HPDE6-E6E7 (cell line): ENCODE measurements around the gene CHST11.

Source experiments
- DNase-seq: peaks from one replicate; pipeline ENCODE4 v3.0.0; 2011; ENCODE audit warnings: missing footprints; ENCODE audit errors: extremely low spot score

The CHST11 gene

GRCh38 chr12:104582739-104583138 is 126.0 kb downstream of the CHST11 start:
- no peak for DNase-seq

DNA sequence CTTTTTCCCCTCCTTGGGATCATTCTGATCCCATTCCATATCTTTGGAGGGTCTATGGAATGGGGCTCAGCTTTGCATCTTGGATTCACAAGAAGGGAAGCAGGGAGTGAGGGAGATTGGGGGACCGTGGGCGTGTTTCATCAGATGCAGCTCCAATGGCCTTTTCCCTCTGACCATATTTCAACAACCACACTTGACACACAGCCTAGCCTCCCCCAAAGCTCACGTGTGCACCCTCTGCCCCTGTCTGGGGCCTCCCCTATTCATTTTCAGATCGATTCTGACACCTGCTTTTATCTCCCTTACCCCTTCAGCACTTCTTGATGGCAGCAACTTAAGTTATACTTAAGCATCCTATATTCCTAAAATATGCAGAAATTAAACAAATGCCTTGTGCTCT is 126.6 kb downstream of the CHST11 start:
- DNase-seq, result no peak

- DNase-seq, result no peak
These were observed 128.8 kb downstream of the CHST11 start for GRCh38 chr12:104585448-104586055.

DNA sequence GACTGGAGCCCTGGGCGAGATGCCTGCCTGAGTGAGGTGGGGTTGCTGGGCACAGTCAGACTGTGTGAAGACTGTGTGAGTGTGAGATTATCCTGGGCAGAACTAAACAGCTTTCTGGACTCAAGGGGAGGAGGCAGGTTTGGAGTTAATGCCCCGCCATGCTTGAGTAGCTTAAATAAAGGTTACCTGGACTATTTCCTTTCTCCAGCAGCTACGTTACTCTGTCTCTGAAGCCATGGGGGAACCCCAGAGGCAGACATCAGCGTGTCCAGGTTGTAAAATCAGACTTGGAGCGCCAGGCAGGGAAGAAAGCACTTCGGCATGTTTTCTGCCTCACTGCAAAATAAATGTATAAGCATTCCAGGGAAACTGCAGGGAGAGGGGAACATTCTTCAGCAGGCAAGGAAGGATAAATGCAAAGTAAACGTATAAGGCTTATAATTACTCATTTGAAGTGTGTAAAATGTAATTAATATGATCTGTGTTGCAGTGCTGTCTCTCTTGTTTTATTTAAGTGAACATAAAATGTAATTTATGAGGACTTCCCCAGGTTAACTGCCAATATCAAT is 129.7 kb downstream of the CHST11 start:
- no peak for DNase-seq

DNA sequence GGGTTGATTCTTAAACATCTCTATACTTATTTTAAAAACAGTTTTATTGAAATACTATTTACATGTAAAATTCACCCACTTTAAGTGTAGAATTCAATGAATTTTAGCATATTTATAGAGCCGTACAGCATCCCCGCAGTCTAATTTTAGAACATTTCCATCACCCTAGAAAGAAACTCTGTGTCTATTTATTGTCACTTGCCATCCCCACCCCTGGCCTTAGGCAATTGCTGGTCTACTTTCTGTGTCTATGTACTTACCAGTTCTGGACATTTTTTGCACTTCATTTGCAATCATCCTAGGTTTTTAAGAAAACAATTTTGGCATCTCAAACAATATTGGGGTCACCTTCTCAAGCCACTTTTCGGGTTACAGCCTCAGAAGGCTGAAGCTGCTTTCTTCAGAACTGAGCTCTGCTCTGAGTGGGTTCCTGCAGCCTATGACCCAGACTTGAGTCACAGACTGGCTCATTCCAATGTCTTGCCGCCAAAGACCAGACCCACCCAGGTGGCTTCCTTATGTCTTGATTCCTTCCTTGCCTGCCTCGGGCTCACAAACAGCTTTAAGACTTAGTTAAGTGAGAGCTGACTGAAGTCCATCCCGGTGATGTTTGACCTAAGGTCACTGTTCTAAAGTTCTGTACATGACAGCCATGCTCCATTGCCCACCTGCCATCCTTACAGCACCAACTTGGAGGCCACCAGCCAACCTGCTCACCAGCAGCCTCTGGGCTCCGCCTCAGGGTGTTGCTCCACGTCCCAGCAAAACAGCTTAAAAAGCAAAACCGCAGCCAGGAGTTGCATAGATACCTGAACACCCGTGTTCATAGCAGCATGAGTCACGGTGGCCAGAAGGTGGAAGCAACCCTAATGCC is 131.5 kb downstream of the CHST11 start:
- DNase-seq, result peak; percentile 75

DNA sequence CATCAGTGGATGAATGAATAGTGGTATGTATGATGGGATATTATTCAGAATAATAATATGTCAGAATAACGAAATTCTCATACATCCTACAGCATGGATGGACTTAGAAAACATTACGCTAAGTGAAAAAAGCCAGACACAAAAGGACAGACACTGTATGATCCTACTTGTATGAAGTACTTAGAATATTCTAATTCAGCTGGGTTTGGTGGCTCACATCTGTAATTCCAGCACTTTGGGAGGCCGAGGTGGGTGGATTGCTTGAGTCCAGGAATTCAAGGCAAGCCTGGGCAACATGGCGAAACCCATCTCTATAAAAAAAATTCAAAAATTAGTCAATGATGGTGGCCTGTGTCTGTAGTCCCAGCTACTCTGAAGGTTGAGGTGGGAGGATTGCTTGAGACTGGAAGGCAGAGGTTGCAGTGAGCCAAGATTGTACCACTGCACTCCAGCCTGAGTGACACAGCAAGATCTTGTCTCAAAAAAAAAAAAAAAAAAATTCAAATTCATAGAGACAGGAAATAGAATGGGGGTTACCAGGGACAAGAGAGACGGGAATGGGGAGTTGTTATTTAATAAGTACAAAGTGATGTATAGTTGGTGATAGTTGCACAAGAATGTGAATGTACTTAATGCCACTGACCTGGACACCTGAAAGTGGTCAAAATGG is 132.3 kb downstream of the CHST11 start:
- no peak for DNase-seq

GRCh38 chr12:104590022-104590421 is 133.3 kb downstream of the CHST11 start:
- DNase-seq, result no peak

- DNase-seq, result no peak
These were observed 134.6 kb downstream of the CHST11 start for GRCh38 chr12:104591257-104591885.

DNA sequence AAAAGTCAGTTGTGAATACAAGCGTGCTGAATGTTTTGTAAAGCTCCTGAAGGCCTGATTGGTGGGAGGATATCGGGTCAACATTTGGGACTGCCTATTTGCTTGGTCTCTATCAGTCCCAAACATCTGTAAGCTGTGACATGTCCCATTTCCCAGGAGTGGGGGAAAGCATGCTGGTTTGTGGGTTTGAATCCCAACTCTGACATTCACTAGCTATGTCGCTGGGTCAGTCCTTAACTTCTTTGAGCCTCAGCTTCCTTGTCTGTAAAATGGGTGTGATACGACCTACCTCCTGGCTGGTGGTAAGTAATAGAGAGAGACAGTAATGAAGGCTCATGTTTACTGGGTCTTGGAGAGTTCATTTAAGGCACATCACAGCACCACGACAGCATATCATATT is 136.7 kb downstream of the CHST11 start:
- DNase-seq, result no peak

DNA sequence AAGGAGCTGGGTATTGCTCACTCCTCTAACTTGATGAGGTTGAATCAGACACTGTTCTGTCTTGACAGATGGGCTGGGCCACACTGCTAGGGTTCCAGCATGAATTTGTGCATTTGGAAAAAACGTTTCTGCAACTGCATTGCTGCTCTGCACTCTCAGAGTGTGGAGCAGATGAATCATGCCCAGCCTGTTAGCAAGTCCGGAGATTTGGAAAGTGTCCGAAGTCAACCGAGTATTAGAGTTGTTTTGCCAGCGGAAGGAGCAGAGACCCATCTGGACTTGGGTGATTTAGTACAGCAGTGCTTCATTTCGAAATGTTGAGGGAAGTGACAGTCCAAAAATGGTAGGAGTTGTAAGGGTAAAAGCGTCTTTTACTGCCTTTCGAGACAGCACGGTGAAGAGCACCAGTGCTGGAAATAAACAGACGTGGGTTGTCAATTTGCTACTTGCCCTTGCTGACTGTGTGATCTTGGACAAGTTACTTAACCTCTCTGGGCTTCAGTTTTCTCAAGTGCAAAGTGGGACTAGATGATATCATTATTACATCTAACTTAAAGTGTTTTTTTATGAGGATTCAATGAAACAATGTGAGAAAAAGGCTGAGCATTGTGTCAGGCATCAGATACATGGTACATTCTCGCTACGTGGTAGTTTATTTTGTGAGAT is 139.5 kb downstream of the CHST11 start:
- no peak for DNase-seq

- no peak for DNase-seq
These were observed 140.4 kb downstream of the CHST11 start for GRCh38 chr12:104596898-104597843.

GRCh38 chr12:104598342-104599271 is 141.9 kb downstream of the CHST11 start:
- DNase-seq, result no peak

- DNase-seq, result no peak
These were observed 142.7 kb downstream of the CHST11 start for GRCh38 chr12:104599272-104600035.

DNA sequence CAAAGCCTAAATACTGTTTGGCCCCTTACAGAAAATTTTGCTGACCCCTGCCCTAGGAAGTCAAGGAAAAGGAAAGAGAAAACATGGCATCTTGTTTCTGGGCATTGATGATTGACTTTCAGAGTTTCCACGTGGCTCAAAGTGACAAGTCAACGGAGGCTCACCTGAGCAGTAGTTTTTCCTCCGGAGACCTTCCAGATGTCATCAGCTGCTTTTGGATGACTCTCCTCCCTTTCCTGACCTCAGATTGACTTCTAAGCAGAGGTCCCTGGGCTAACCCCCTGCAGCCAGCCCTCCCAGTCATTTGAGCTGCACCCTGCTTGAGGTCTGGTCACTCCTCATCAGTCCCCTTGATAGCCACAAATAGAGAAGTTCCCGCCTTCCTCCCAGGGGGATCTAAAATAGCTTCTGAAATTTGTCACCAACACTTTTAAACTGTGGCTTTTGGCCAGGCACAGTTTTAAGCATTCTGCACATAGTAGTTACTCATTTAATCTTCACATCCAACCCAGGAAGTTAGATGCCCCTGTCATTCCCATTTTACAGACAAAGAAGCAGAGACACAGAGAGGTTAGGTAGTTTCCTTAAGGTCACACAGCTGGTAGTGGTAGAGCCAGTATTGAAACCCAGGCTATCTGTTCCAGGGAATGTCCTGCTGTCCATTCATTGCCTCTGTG is 143.4 kb downstream of the CHST11 start:
- DNase-seq, result no peak

DNA sequence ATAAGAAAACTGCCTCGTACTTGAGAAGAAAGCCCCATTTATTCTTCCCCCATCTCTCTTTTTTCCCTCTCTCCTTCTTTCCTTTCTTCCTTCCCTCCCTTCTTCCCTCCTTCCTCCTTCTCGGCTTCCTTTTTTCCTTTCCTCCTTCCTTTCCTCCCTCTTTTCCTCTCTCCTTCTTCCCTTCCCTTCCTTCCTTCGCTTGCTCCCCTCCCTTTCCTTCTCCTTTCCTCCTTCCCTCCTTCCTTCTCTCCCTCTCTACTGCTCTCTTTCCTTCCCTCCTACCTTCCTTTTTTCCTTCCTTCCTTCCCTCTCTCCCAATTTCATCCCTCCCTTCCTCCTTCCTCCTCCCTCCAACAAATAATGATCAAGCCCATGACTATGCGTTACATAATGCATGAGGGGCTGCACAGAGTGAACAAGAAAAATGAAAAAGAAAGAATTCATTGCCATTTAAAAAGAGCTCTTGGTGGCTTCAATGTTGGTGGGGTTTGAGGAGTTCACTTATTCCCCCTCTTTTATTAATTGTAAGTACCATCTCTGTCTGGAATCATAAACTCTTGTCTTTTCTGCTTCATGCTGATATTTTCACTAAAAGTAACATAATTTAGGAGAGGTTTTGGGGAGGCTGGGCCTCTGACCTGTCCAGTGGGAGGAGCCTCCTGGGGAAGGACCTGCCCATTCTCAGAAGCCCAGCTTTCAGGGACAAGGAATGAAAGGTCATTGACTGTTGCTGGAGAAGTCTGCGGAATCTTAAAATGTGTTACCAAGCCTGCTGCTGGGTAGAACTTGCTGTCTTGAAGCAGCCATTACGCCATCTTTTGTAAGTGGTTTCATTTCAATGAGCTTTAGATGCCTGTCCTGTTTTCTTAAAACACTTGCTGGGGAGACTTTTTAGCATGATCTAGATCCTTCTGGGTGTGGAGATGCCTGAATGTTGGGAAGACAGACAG is 144.3 kb downstream of the CHST11 start:
- DNase-seq, result no peak

DNA sequence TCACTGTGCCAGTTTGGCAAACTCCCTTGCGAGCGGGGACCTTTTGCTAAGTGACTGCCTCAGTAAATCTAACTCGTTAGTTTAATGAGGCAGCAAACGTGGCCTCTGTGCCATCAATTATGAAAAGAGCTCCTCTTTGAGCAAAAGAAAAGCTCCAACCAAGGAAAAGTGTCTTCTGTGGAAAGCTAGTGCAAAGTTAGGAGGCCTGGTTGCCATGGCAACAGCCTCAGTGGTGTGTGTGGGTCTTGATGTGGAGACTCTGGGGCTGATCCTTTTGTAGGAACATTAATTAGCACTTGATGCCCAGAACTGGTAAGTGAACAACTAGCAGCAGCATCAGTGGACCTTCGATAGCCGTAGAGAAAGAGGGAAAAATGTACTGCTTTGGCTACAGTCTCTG is 145.7 kb downstream of the CHST11 start:
- DNase-seq, result no peak

DNA sequence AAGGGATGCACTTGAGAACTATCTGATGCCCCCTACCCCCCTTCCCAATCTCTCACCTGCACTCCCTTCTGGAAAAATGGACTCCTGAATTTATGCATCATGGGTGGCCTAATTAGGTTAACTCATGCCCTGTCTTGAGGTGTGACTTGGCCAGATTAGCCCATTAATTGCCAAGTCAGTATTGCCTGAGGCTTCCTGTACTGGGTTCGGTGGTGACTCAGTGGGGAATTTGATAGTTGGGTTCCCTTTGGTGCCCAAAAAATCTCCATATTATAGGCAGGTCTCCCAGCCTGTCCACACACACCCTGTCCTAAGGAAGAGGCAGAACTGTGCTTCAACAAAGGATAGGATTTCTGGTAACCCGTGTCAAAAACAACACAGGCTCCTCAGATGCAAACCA is 146.1 kb downstream of the CHST11 start:
- DNase-seq, result peak; percentile 58
